Smooth muscle cell (in vitro differentiated cells): Measurements from ENCODE around the gene HACD4. TPM values are rescaled to one million over a fixed set of nuclear protein-coding genes. Genes with fewer than 3 reads are reported as not detected.

Experiments
- DNase-seq: peaks from one replicate; lab custom pipeline; 2025; ENCODE audit not compliant: unreplicated experiment; lab: John Stamatoyannopoulos, UW
- H2AFZ ChIP-seq: fragments of 200-600 bp; sonication (generic); 2 replicates; pipeline ENCODE4 v1.6.0; 2016; ENCODE audit warnings: antibody characterized with exemption, low read depth, mild to moderate bottlenecking
- H3F3A ChIP-seq: fragments of 200-600 bp; sonication (generic); 2 replicates; pipeline ENCODE4 v1.6.0; 2017; ENCODE audit warnings: antibody characterized with exemption, low read depth
- H3K27ac ChIP-seq: fragments of 200-600 bp; sonication (generic); 2 replicates; pipeline ENCODE4 v1.5.1; 2016; ENCODE audit warnings: low read depth, mild to moderate bottlenecking
- H3K27me3 ChIP-seq: fragments of 200-600 bp; sonication (generic); 2 replicates; pipeline ENCODE4 v1.6.1; 2016; ENCODE audit warnings: low read depth, mild to moderate bottlenecking
- H3K36me3 ChIP-seq: fragments of 200-600 bp; sonication (generic); 2 replicates; pipeline ENCODE4 v1.5.1; 2016; ENCODE audit warnings: low read depth
- H3K4me1 ChIP-seq: fragments of 200-600 bp; sonication (generic); 2 replicates; pipeline ENCODE4 v1.5.1; 2016; ENCODE audit warnings: low read depth
- H3K4me2 ChIP-seq: fragments of 200-600 bp; sonication (generic); 2 replicates; pipeline ENCODE4 v1.6.0; 2016; ENCODE audit warnings: mild to moderate bottlenecking
- H3K4me3 ChIP-seq: fragments of 200-600 bp; sonication (generic); 2 replicates; pipeline ENCODE4 v1.5.1; 2016; ENCODE audit warnings: mild to moderate bottlenecking
- H3K79me2 ChIP-seq: fragments of 200-600 bp; sonication (generic); 2 replicates; pipeline ENCODE4 v1.6.0; 2016; ENCODE audit warnings: low read depth, mild to moderate bottlenecking
- H3K9ac ChIP-seq: fragments of 200-600 bp; sonication (generic); 2 replicates; pipeline ENCODE4 v1.6.0; 2016; ENCODE audit warnings: low read depth
- H3K9me3 ChIP-seq: fragments of 200-600 bp; sonication (generic); replicated peaks from 2 replicates; pipeline ENCODE4 v1.5.1; 2016; ENCODE audit warnings: low read depth
- H4K20me1 ChIP-seq: fragments of 200-600 bp; sonication (generic); 2 replicates; pipeline ENCODE4 v1.6.0; 2016; ENCODE audit warnings: low read depth
- WGBS: methylation state at CpG from one replicate; pipeline ENCODE4 v1.1.7; 2016; ENCODE audit warnings: low lambda C conversion rate; 5-methylcytosine and 5-hydroxymethylcytosine counted together
- polyA plus RNA-seq: library from polyadenylated mRNA; unstranded; fragments of >200 nt; fragmentation: Nextera tagmentation; extraction: Ambion mirVana; gene quantifications from 2 replicates; pipeline ENCODE4 v1.2.1, GENCODE V29; 2016
- total RNA-seq: library from RNA; depleted of rRNA; stranded (reverse); fragments of >200 nt; gene quantifications from 2 replicates; pipeline ENCODE4 v1.2.3, GENCODE V29; 2014
- TF ChIP-seq, protein P1 (sequence below): fragments of 200-600 bp; sonication (generic); IDR thresholded peaks from 2 replicates; pipeline ENCODE4 v1.5.1; 2017; ENCODE audit warnings: borderline replicate concordance, mild to moderate bottlenecking, antibody characterized with exemption; ENCODE audit not compliant: insufficient read depth, poor library complexity, severe bottlenecking

HACD4 gene
- total and polyA plus RNA-seq, 2 experiments from 2014 or later = 2.6 to 6.2 TPM

GRCh38 chr9:20972684-20973083, 58.8 kb downstream of the HACD4 start:
- no peak for DNase-seq
- 94% methylated on average over 1 of the region's 1 CpG for WGBS
- Histone ChIP-seq H3K9me3 (peaks cover 12% of the 10 kb centered on the region), H3K4me1 (no peaks in the 10 kb centered on the region), H3K36me3 (peaks cover 14% of the 10 kb centered on the region), H3K27me3 (no peaks in the 10 kb centered on the region), H4K20me1 (no peaks in the 10 kb centered on the region), H3K27ac (no peak overlapping the region), H3K4me2 (no peak overlapping the region), H3F3A (no peaks in the 10 kb centered on the region), H3K9ac (no peak overlapping the region), H3K4me3 (no peak overlapping the region), H3K79me2 (no peaks in the 10 kb centered on the region), H2AFZ (no peak overlapping the region)
- TF ChIP-seq, protein P1, sequence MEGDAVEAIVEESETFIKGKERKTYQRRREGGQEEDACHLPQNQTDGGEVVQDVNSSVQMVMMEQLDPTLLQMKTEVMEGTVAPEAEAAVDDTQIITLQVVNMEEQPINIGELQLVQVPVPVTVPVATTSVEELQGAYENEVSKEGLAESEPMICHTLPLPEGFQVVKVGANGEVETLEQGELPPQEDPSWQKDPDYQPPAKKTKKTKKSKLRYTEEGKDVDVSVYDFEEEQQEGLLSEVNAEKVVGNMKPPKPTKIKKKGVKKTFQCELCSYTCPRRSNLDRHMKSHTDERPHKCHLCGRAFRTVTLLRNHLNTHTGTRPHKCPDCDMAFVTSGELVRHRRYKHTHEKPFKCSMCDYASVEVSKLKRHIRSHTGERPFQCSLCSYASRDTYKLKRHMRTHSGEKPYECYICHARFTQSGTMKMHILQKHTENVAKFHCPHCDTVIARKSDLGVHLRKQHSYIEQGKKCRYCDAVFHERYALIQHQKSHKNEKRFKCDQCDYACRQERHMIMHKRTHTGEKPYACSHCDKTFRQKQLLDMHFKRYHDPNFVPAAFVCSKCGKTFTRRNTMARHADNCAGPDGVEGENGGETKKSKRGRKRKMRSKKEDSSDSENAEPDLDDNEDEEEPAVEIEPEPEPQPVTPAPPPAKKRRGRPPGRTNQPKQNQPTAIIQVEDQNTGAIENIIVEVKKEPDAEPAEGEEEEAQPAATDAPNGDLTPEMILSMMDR = no peak

- WGBS = 94% methylated on average over 4 of the region's 4 CpGs
These were observed 68.8 kb downstream of the HACD4 start for GRCh38 chr9:20962536-20963225.

DNA sequence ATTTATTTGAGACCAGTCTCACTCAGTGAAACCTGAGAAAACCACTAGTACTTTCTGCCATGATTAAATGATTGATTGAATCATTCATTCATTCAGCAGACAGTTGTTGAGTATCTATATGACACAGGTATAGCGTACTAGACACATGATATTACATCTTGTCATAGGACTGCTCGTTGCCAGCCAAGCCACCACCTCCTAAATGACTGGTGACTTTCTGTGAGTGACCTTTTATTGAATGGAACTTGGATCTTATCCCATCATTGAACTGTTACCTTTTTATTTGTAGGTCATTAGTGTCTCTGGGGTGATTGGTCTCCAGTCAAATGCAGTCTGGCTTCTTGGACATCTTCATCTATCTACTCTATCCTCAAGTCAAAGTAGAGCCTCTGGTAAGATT, 80.7 kb downstream of the HACD4 start:
- Histone ChIP-seq H3F3A (no peaks in the 10 kb centered on the region), H3K36me3 (no peaks in the 10 kb centered on the region), H3K4me3 (no peak overlapping the region), H3K4me1 (no peaks in the 10 kb centered on the region), H3K9me3 (no peaks in the 10 kb centered on the region), H3K27me3 (no peaks in the 10 kb centered on the region), H2AFZ (no peak overlapping the region), H3K27ac (no peak overlapping the region), H3K79me2 (no peaks in the 10 kb centered on the region), H4K20me1 (no peaks in the 10 kb centered on the region), H3K9ac (no peak overlapping the region), H3K4me2 (no peak overlapping the region)
- DNase-seq = no peak
- TF ChIP-seq, protein P1 = no peak
- WGBS = 92% methylated on average over 2 of the region's 2 CpGs

More at GRCh38 chr9:20962536-20963225, 68.8 kb downstream of the HACD4 start:
- Histone ChIP-seq H3K4me1 (no peaks in the 10 kb centered on the region), H3K36me3 (peaks cover 12% of the 10 kb centered on the region), H3K27ac (no peak overlapping the region), H4K20me1 (no peaks in the 10 kb centered on the region), H3K4me3 (no peak overlapping the region), H3K79me2 (no peaks in the 10 kb centered on the region), H3K27me3 (no peaks in the 10 kb centered on the region), H2AFZ (no peak overlapping the region), H3K4me2 (no peak overlapping the region), H3K9me3 (peaks cover 6% of the 10 kb centered on the region), H3F3A (no peaks in the 10 kb centered on the region), H3K9ac (no peak overlapping the region)
- DNase-seq = no peak
- TF ChIP-seq, protein P1 = no peak

Other genes with a start within 250 kb of the HACD4 start
- not detected in 2 replicates for gene IFNB1, start 46.3 kb upstream of the HACD4 start, total RNA-seq
- not detected in 2 replicates for gene IFNB1, start 46.3 kb upstream of the HACD4 start, polyA plus RNA-seq
- not detected in 2 replicates for gene IFNW1, start 110.2 kb upstream of the HACD4 start, total RNA-seq
- gene IFNW1, start 110.2 kb upstream of the HACD4 start, polyA plus RNA-seq = not detected in 2 replicates
- not detected in 2 replicates for gene IFNA21, start 135.0 kb upstream of the HACD4 start, total RNA-seq
- gene IFNA21, start 135.0 kb upstream of the HACD4 start, polyA plus RNA-seq = not detected in 2 replicates
- gene IFNA4, start 155.9 kb upstream of the HACD4 start, total RNA-seq = not detected in 2 replicates
- gene IFNA4, start 155.9 kb upstream of the HACD4 start, polyA plus RNA-seq = not detected in 2 replicates
- not detected in 2 replicates for gene IFNA7, start 170.6 kb upstream of the HACD4 start, total RNA-seq
- gene IFNA7, start 170.6 kb upstream of the HACD4 start, polyA plus RNA-seq = not detected in 2 replicates
- not detected in 2 replicates for gene IFNA10, start 175.5 kb upstream of the HACD4 start, total RNA-seq
- not detected in 2 replicates for gene IFNA10, start 175.5 kb upstream of the HACD4 start, polyA plus RNA-seq
- not detected in 2 replicates for gene IFNA16, start 185.7 kb upstream of the HACD4 start, total RNA-seq
- not detected in 2 replicates for gene IFNA16, start 185.7 kb upstream of the HACD4 start, polyA plus RNA-seq
- gene IFNA17, start 196.6 kb upstream of the HACD4 start, total RNA-seq = not detected in 2 replicates
- gene IFNA17, start 196.6 kb upstream of the HACD4 start, polyA plus RNA-seq = not detected in 2 replicates
- gene IFNA14, start 208.4 kb upstream of the HACD4 start, total RNA-seq = not detected in 2 replicates
- not detected in 2 replicates for gene IFNA14, start 208.4 kb upstream of the HACD4 start, polyA plus RNA-seq